Right lobe of liver (tissue), 4 donors: ENCODE measurements around the gene PLEKHM1.

Experiments
- POLR2A ChIP-seq: fragments of 450-650 bp; IDR thresholded peaks from one replicate; pipeline ENCODE4 v1.6.1; 2017; ENCODE audit warnings: antibody characterized with exemption, mild to moderate bottlenecking
- TF ChIP-seq, protein P1 (sequence below), 4 donors: fragments of 200-600 bp in 3 of 4; fragments of 450-650 bp in 1 of 4; IDR thresholded peaks; one replicate each; pipeline versions ENCODE4 v1.5.1 to v1.8.0; 2016 to 2022; ENCODE audit warnings: antibody characterized with exemption in 4 of 4, mild to moderate bottlenecking in 2 of 4
- donor health status: DM: no; HTN: no; CAD: no.
- donor health status: DM: no; HTN: no; CAD: no.
- donor health status: DM: no; HTN: yes; CAD: no.

DNA sequence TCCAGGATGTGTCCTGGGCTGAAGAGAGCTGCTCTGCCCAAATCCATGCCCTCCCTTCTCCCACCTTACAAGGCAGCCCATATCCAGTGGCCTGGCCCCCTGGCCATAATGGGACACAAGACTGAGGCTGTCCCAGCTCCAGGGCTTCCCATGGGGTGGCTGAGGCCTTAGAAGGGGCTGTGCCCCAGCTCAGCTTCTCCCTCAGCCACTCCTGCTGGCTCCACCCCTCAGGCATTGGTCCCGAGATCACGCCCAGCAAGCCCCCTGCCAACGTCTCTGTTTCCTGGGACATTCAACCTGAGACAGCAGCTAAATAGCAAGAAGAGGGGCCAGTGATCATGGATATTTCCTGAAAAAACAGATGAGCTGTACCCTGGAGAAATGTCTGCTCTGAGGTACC is 101.2 kb downstream of the PLEKHM1 start:
- TF ChIP-seq POLR2A, result no peak
- TF ChIP-seq, protein P1, sequence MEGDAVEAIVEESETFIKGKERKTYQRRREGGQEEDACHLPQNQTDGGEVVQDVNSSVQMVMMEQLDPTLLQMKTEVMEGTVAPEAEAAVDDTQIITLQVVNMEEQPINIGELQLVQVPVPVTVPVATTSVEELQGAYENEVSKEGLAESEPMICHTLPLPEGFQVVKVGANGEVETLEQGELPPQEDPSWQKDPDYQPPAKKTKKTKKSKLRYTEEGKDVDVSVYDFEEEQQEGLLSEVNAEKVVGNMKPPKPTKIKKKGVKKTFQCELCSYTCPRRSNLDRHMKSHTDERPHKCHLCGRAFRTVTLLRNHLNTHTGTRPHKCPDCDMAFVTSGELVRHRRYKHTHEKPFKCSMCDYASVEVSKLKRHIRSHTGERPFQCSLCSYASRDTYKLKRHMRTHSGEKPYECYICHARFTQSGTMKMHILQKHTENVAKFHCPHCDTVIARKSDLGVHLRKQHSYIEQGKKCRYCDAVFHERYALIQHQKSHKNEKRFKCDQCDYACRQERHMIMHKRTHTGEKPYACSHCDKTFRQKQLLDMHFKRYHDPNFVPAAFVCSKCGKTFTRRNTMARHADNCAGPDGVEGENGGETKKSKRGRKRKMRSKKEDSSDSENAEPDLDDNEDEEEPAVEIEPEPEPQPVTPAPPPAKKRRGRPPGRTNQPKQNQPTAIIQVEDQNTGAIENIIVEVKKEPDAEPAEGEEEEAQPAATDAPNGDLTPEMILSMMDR (IDR thresholded peaks at IDR 0.05), result no peak
